Sigmoid colon (tissue), 7 donors: ENCODE results near the gene PWWP2A. TPM values are rescaled to one million over a fixed set of nuclear protein-coding genes. Genes with fewer than 3 reads are reported as not detected.

Source experiments
- DNase-seq: peaks from one replicate; pipeline ENCODE4 v3.0.0-alpha.2; 2019
- H3K27ac ChIP-seq, 4 donors: fragments of 200-600 bp; sonication (generic); one replicate each; pipeline ENCODE4 v1.5.1; 2016 to 2019; ENCODE audit warnings: mild to moderate bottlenecking in 1 of 4
- H3K27me3 ChIP-seq, 3 donors: fragments of 200-600 bp; sonication (generic); one replicate each; pipeline ENCODE4 v1.5.1; 2019; ENCODE audit warnings: mild to moderate bottlenecking in 1 of 3
- H3K36me3 ChIP-seq, 4 donors: fragments of 200-600 bp; sonication (generic); one replicate each; pipeline ENCODE4 v1.5.1; 2016 to 2019
- H3K4me1 ChIP-seq, 4 donors: fragments of 200-600 bp; sonication (generic); one replicate each; pipeline ENCODE4 v1.5.1; 2017 to 2019
- H3K4me3 ChIP-seq, 4 donors: fragments of 200-600 bp; sonication (generic); one replicate each; pipeline ENCODE4 v1.5.1; 2017 to 2019; ENCODE audit warnings: mild to moderate bottlenecking in 2 of 4, moderate library complexity in 1 of 4
- H3K9me3 ChIP-seq, 4 donors: fragments of 200-600 bp in 3 of 4; sonication (generic) in 3 of 4; one replicate each; pipeline versions ENCODE4 v1.5.1 to v1.6.1; 2013 to 2019
- CTCF ChIP-seq, 4 experiments: fragments of 450-650 bp in 3 of 4; fragments of 200-600 bp in 1 of 4; IDR thresholded peaks; one replicate each; pipeline ENCODE4 v1.5.1; 2016 to 2019; ENCODE audit warnings: antibody characterized with exemption in 4 of 4, mild to moderate bottlenecking in 3 of 4, moderate library complexity in 2 of 4
- EP300 ChIP-seq, 4 donors: sonication (generic); formaldehyde crosslinking; IDR thresholded peaks; one replicate each; pipeline ENCODE4 v1.6.1; 2017; ENCODE audit warnings: antibody characterized with exemption in 4 of 4
- POLR2A ChIP-seq, 2 donors: fragments of 450-650 bp; IDR thresholded peaks; one replicate each; pipeline ENCODE4 v1.6.1; 2016; ENCODE audit warnings: antibody characterized with exemption in 2 of 2, mild to moderate bottlenecking in 2 of 2, moderate library complexity in 2 of 2
- POLR2AphosphoS5 ChIP-seq, 4 donors: sonication (generic); formaldehyde crosslinking; IDR thresholded peaks; one replicate each; pipeline ENCODE4 v1.6.1; 2017; ENCODE audit warnings: antibody characterized with exemption in 4 of 4
- WGBS, 2 donors: extraction: QIAGEN DNeasy Blood & Tissue Kit; methylation state at CpG; one replicate each; pipeline ENCODE4 v1.1.7; 2013; 5-methylcytosine and 5-hydroxymethylcytosine counted together
- intact Hi-C: fragments of 100-400 bp; cut with DNase I; formaldehyde crosslinking; loops from one replicate; pipeline ENCODE4 v1.15.1; 2023
- polyA plus RNA-seq, 3 donors: library from polyadenylated mRNA; stranded (reverse); fragments of 200-250 nt; gene quantifications; one replicate each; pipeline ENCODE4 v1.2.3, GENCODE V29; 2013
- total RNA-seq, 4 donors: library from RNA; depleted of rRNA; stranded (reverse); fragments of >200 nt; gene quantifications; one replicate each; pipeline ENCODE4 v1.1.0, GENCODE V29; 2016
- donor health status: healthy with polysubstance abuse.
- donor health status: Bipolar disorder and iron deficiency.
- donor health status: healthy.

Gene PWWP2A
- total and polyA plus RNA-seq, 7 donors, result 9.0 to 33.2 (median 24.8) TPM

- Histone ChIP-seq H3K4me1 (no peaks in the 10 kb centered on the region), H3K4me3 (no peak overlapping the region), H3K27me3 (no peaks in the 10 kb centered on the region), H3K27ac (no peak overlapping the region), H3K36me3 (peaks cover 0 to 82% (median 9%) of the 10 kb centered on the region in 4 donors), H3K9me3 (no peaks in the 10 kb centered on the region)
- intact Hi-C loops, result no loop called here
- no peak for DNase-seq
- 92 to 93% methylated on average over 3 of the region's 3 CpGs for WGBS, 2 donors
- no peak for TF ChIP-seq EP300 (IDR thresholded peaks at IDR 0.05)
- no peak for TF ChIP-seq POLR2AphosphoS5 (IDR thresholded peaks at IDR 0.05)
- no peak for TF ChIP-seq CTCF (IDR thresholded peaks at IDR 0.05)
- TF ChIP-seq POLR2A (IDR thresholded peaks at IDR 0.05), result no peak
Measured at GRCh38 chr5:160042671-160043070, 76.6 kb downstream of the PWWP2A start.

Other genes starting within 250 kb of the PWWP2A start
- 1 to 10 TPM in 1 of 4 donors, under 1 TPM in 3; 0.36 to 1.8 (median 0.61) TPM for gene ADRA1B, start 203.0 kb downstream of the PWWP2A start, total RNA-seq
- gene ADRA1B, start 203.0 kb downstream of the PWWP2A start, polyA plus RNA-seq, result under 1 TPM in 2 of 3 donors, not detected in 1; 0.47 to 0.92 TPM
- gene TTC1, start 110.3 kb downstream of the PWWP2A start, total RNA-seq, result 10 to 100 TPM; 38.3 to 65.0 (median 50.9) TPM
- gene TTC1, start 110.3 kb downstream of the PWWP2A start, polyA plus RNA-seq, result 10 to 100 TPM; 52.2 to 60.8 (median 55.3) TPM
- 1 to 10 TPM in 1 of 4 donors, not detected in 3; 1.4 TPM for gene FABP6, start 110.1 kb upstream of the PWWP2A start, total RNA-seq
- gene FABP6, start 110.1 kb upstream of the PWWP2A start, polyA plus RNA-seq, result 1 to 10 TPM in 1 of 3 donors, under 1 TPM in 1, not detected in 1; 0.50 to 2.1 TPM
- gene CCNJL, start 193.1 kb upstream of the PWWP2A start, total RNA-seq, result 1 to 10 TPM in 2 of 4 donors, under 1 TPM in 2; 0.16 to 5.3 (median 1.4) TPM
- 10 to 100 TPM in 2 of 3 donors, 1 to 10 TPM in 1; 4.7 to 18.7 (median 10.8) TPM for gene CCNJL, start 193.1 kb upstream of the PWWP2A start, polyA plus RNA-seq